Activated CD4-positive, alpha-beta memory T cell treated with anti-CD3 and anti-CD28 coated beads for 36 hours (primary cell): ENCODE measurements around the gene WFDC10A. TPM values are rescaled to one million over a fixed set of nuclear protein-coding genes. Genes with fewer than 3 reads are reported as not detected.
"Not testable (repeated sequence)": the region's sequence is repeated elsewhere in the genome, so short reads cannot be mapped to it uniquely, and the experiment has no call there.

Experiments
- CTCF ChIA-PET: fragments of 350-600 bp; sonication (Branson Sonifier 250); formaldehyde crosslinking; loops from one replicate; lab custom pipeline; 2021; ENCODE audit warnings: antibody characterized with exemption, inconsistent platforms; lab: Charles Lee
- POLR2A ChIA-PET: fragments of 350-600 bp; sonication (Branson Sonifier 250); formaldehyde crosslinking; loops from one replicate; lab custom pipeline; 2021; ENCODE audit warnings: antibody characterized with exemption; lab: Charles Lee
- DNase-seq: peaks from one replicate; pipeline ENCODE4 v3.0.0-alpha.2; 2020
- H3K27ac Mint-ChIP-seq: one replicate; pipeline ENCODE4 v1.8.0; 2021; ENCODE audit warnings: mixed read lengths
- H3K27me3 Mint-ChIP-seq: one replicate; pipeline ENCODE4 v1.8.0; 2021; ENCODE audit warnings: mixed read lengths
- H3K36me3 Mint-ChIP-seq: one replicate; pipeline ENCODE4 v1.8.0; 2021; ENCODE audit warnings: mixed read lengths
- H3K4me1 Mint-ChIP-seq: one replicate; pipeline ENCODE4 v1.8.0; 2021; ENCODE audit warnings: low read depth, mixed read lengths
- H3K4me3 Mint-ChIP-seq: one replicate; pipeline ENCODE4 v1.8.0; 2021; ENCODE audit warnings: mild to moderate bottlenecking, mixed read lengths
- H3K9me3 Mint-ChIP-seq: one replicate; pipeline ENCODE4 v1.8.0; 2021; ENCODE audit warnings: mixed read lengths
- intact Hi-C: fragments of 100-400 bp; cut with micrococcal nuclease; formaldehyde crosslinking; loops from one replicate; pipeline ENCODE4 v1.15.1; 2023
- total RNA-seq, 2 experiments: library from RNA; stranded (reverse); gene quantifications; one replicate each; pipeline ENCODE4 v1.2.3, GENCODE V29; 2021

Gene WFDC10A
- total RNA-seq, 2 experiments from 2014 or later, result not detected

GRCh38 chr20:45612314-45612713, 17.2 kb upstream of the WFDC10A start:
- Mint-ChIP-seq H3K36me3 (no peaks in the 10 kb centered on the region), H3K27ac (no peak overlapping the region), H3K4me1 (peaks cover 15% of the 10 kb centered on the region), H3K9me3 (peaks cover 5% of the 10 kb centered on the region), H3K4me3 (no peak overlapping the region), H3K27me3 (peaks cover 24% of the 10 kb centered on the region)
- POLR2A ChIA-PET, result no interaction called here
- CTCF ChIA-PET, result interaction anchor here (1.1 to 3.1 kb wide), 2 partner anchors 17 to 159 kb away, joined by 3 to 16 read pairs; partner anchors contain the start of gene WFDC10A
- no peak for DNase-seq
- intact Hi-C loops, result no loop called here

GRCh38 chr20:45617591-45617990, 11.9 kb upstream of the WFDC10A start:
- ChIA-PET POLR2A (no interaction called here), CTCF (interaction anchor here (1.0 to 2.0 kb wide), 3 partner anchors 9 to 153 kb away, joined by 3 to 6 read pairs (median 3); partner anchors contain the start of gene WFDC10A)

GRCh38 chr20:45621593-45621992, 7.9 kb upstream of the WFDC10A start:
- Mint-ChIP-seq H3K4me3 (no peak overlapping the region), H3K9me3 (peaks cover 6% of the 10 kb centered on the region), H3K27ac (no peak overlapping the region), H3K36me3 (no peaks in the 10 kb centered on the region), H3K4me1 (no peaks in the 10 kb centered on the region), H3K27me3 (peaks cover 4% of the 10 kb centered on the region)
- intact Hi-C loops, result no loop called here
- ChIA-PET POLR2A (no interaction called here), CTCF (no interaction called here)
- no peak for DNase-seq

More at GRCh38 chr20:45617591-45617990, 11.9 kb upstream of the WFDC10A start:
- no peak for DNase-seq
- H3K9me3 Mint-ChIP-seq, result no peaks in the 10 kb centered on the region
- intact Hi-C loops, result no loop called here
- H3K27me3 Mint-ChIP-seq, result peaks cover 12% of the 10 kb centered on the region
- H3K4me1 Mint-ChIP-seq, result no peaks in the 10 kb centered on the region
- H3K4me3 Mint-ChIP-seq, result no peak overlapping the region
- no peak overlapping the region for H3K27ac Mint-ChIP-seq
- H3K36me3 Mint-ChIP-seq, result no peaks in the 10 kb centered on the region

GRCh38 chr20:45626540-45626939, 3.0 kb upstream of the WFDC10A start:
- peaks cover 2% of the 10 kb centered on the region for H3K4me1 Mint-ChIP-seq
- ChIA-PET POLR2A (no interaction called here), CTCF (interaction anchor here (0.7 to 5.2 kb wide), 2 partner anchors 9 to 145 kb away, joined by 3 to 44 read pairs; no protein-coding TSS in a partner anchor)
- no peaks in the 10 kb centered on the region for H3K36me3 Mint-ChIP-seq
- no peak for DNase-seq
- intact Hi-C loops, result no loop called here
- H3K27me3 Mint-ChIP-seq, result peaks cover 19% of the 10 kb centered on the region
- no peak overlapping the region for H3K27ac Mint-ChIP-seq
- H3K4me3 Mint-ChIP-seq, result no peak overlapping the region
- peaks cover 6% of the 10 kb centered on the region for H3K9me3 Mint-ChIP-seq

- intact Hi-C loops, result no loop called here
- Mint-ChIP-seq H3K27ac (no peak overlapping the region), H3K27me3 (peaks cover 22% of the 10 kb centered on the region), H3K4me3 (no peak overlapping the region), H3K36me3 (no peaks in the 10 kb centered on the region), H3K4me1 (peaks cover 2% of the 10 kb centered on the region), H3K9me3 (no peaks in the 10 kb centered on the region)
- ChIA-PET CTCF (interaction anchor here (0.8 to 5.2 kb wide), 11 partner anchors 12 to 257 kb away, joined by 3 to 44 read pairs (median 4); no protein-coding TSS in a partner anchor), POLR2A (no interaction called here)
- DNase-seq, result no peak
Observed at GRCh38 chr20:45630371-45630770, 832 bp downstream of the WFDC10A start.

- H3K4me1 Mint-ChIP-seq, result peaks cover 2% of the 10 kb centered on the region
- ChIA-PET CTCF (interaction anchor here (5.2 kb wide), 1 partner anchor 140 kb away, joined by 44 read pairs; no protein-coding TSS in a partner anchor), POLR2A (no interaction called here)
- no peak within 1 kb of the TSS for H3K4me3 Mint-ChIP-seq
- peaks cover 21% of the 10 kb centered on the region for H3K27me3 Mint-ChIP-seq
- H3K27ac Mint-ChIP-seq, result no peak within 1 kb of the TSS
- H3K9me3 Mint-ChIP-seq, result no peaks in the 10 kb centered on the region
- no peaks in the 10 kb centered on the region for H3K36me3 Mint-ChIP-seq
- no peak for DNase-seq
- intact Hi-C loops, result no loop called here
Observed at GRCh38 chr20:45631184-45631583, 1.6 kb downstream of the WFDC10A start, which contains the start of gene WFDC9. WFDC9 (minus strand) TSS chr20:45631284; CDS start chr20:45610181, 21,103 bp downstream.

- H3K27me3 Mint-ChIP-seq, result peaks cover 10% of the 10 kb centered on the region
- CTCF ChIA-PET, result no interaction called here
- no peak overlapping the region for H3K27ac Mint-ChIP-seq
Observed at GRCh38 chr20:45636513-45636912, 7.0 kb downstream of the WFDC10A start.

GRCh38 chr20:45639687-45640086, 10.1 kb downstream of the WFDC10A start:
- no peak for DNase-seq
- ChIA-PET POLR2A (no interaction called here), CTCF (no interaction called here)
- Mint-ChIP-seq H3K36me3 (no peaks in the 10 kb centered on the region), H3K27ac (no peak overlapping the region), H3K9me3 (no peaks in the 10 kb centered on the region), H3K4me1 (no peaks in the 10 kb centered on the region), H3K4me3 (no peak overlapping the region), H3K27me3 (peaks cover 5% of the 10 kb centered on the region)
- intact Hi-C loops, result no loop called here

More at GRCh38 chr20:45636513-45636912, 7.0 kb downstream of the WFDC10A start:
- no peak for DNase-seq
- intact Hi-C loops, result no loop called here
- no peak overlapping the region for H3K4me3 Mint-ChIP-seq
- no peaks in the 10 kb centered on the region for H3K4me1 Mint-ChIP-seq
- POLR2A ChIA-PET, result no interaction called here
- no peaks in the 10 kb centered on the region for H3K36me3 Mint-ChIP-seq
- H3K9me3 Mint-ChIP-seq, result no peaks in the 10 kb centered on the region

GRCh38 chr20:45641076-45641475, 11.5 kb downstream of the WFDC10A start:
- H3K36me3 Mint-ChIP-seq, H3K4me3 Mint-ChIP-seq, H3K4me1 Mint-ChIP-seq, H3K27ac Mint-ChIP-seq, intact Hi-C loops, CTCF ChIA-PET, POLR2A ChIA-PET, DNase-seq, H3K9me3 Mint-ChIP-seq, H3K27me3 Mint-ChIP-seq: not testable (repeated sequence)

GRCh38 chr20:45645869-45646268, 16.3 kb downstream of the WFDC10A start:
- H3K27me3 Mint-ChIP-seq, DNase-seq, H3K36me3 Mint-ChIP-seq, H3K9me3 Mint-ChIP-seq, CTCF ChIA-PET, H3K27ac Mint-ChIP-seq, H3K4me3 Mint-ChIP-seq, intact Hi-C loops, H3K4me1 Mint-ChIP-seq, POLR2A ChIA-PET: not testable (repeated sequence)

- Mint-ChIP-seq H3K27me3 (peaks cover 2% of the 10 kb centered on the region), H3K9me3 (no peaks in the 10 kb centered on the region), H3K27ac (no peak overlapping the region), H3K36me3 (no peaks in the 10 kb centered on the region), H3K4me1 (no peaks in the 10 kb centered on the region), H3K4me3 (no peak overlapping the region)
- intact Hi-C loops, result no loop called here
- DNase-seq, result no peak
- ChIA-PET CTCF (no interaction called here), POLR2A (no interaction called here)
Observed at GRCh38 chr20:45646875-45647274, 17.3 kb downstream of the WFDC10A start.

- Mint-ChIP-seq H3K9me3 (no peaks in the 10 kb centered on the region), H3K36me3 (no peaks in the 10 kb centered on the region), H3K27ac (no peak overlapping the region), H3K4me1 (no peaks in the 10 kb centered on the region), H3K27me3 (peaks cover 3% of the 10 kb centered on the region), H3K4me3 (no peak overlapping the region)
- ChIA-PET POLR2A (no interaction called here), CTCF (no interaction called here)
- intact Hi-C loops, result no loop called here
- DNase-seq, result no peak
Observed at GRCh38 chr20:45647441-45648050, 18.0 kb downstream of the WFDC10A start.
